Activated naive CD8-positive, alpha-beta T cell treated with anti-CD3 and anti-CD28 coated beads, Interleukin-2, amount 50 U/mL, for 24 hours (primary cell): ENCODE results near the gene CNTN6.

Experiments
- ATAC-seq: fragments of 150-1000 bp; cut with Tn5 transposase; one replicate; pipeline ENCODE4 v1.10.0; 2021
- DNase-seq: peaks from one replicate; pipeline ENCODE4 v3.0.0; 2021
- H3K27ac Mint-ChIP-seq: one replicate; pipeline ENCODE4 v1.8.0; 2021; ENCODE audit warnings: mild to moderate bottlenecking, mixed read lengths
- H3K27me3 Mint-ChIP-seq: one replicate; pipeline ENCODE4 v1.8.0; 2021; ENCODE audit warnings: mixed read lengths
- H3K36me3 Mint-ChIP-seq: one replicate; pipeline ENCODE4 v1.8.0; 2021; ENCODE audit warnings: low read depth, mixed read lengths
- H3K4me1 Mint-ChIP-seq: one replicate; pipeline ENCODE4 v1.8.0; 2021; ENCODE audit warnings: mixed read lengths
- H3K4me3 Mint-ChIP-seq: one replicate; pipeline ENCODE4 v1.8.0; 2021; ENCODE audit warnings: mild to moderate bottlenecking, moderate library complexity, mixed read lengths
- H3K9me3 Mint-ChIP-seq: one replicate; pipeline ENCODE4 v1.8.0; 2021; ENCODE audit warnings: mixed read lengths

Gene CNTN6

GRCh38 chr3:1092771-1093170, at the start of gene CNTN6:
Gene CNTN6 (plus strand): TSS chr3:1093024. CDS start chr3:1148009, 54,985 bp downstream.
- Mint-ChIP-seq H3K36me3 (no peaks in the 10 kb centered on the region), H3K4me3 (no peak within 1 kb of the TSS), H3K9me3 (peaks cover 10% of the 10 kb centered on the region), H3K27ac (no peak within 1 kb of the TSS), H3K27me3 (no peaks in the 10 kb centered on the region), H3K4me1 (no peaks in the 10 kb centered on the region)
- ATAC-seq: no peak
- no peak for DNase-seq

- DNase-seq: no peak
- no peaks in the 10 kb centered on the region for H3K4me1 Mint-ChIP-seq
- H3K27me3 Mint-ChIP-seq: no peaks in the 10 kb centered on the region
- no peak overlapping the region for H3K27ac Mint-ChIP-seq
- no peak for ATAC-seq
- no peak overlapping the region for H3K4me3 Mint-ChIP-seq
- peaks cover 38% of the 10 kb centered on the region for H3K9me3 Mint-ChIP-seq
- H3K36me3 Mint-ChIP-seq: no peaks in the 10 kb centered on the region
Observed at GRCh38 chr3:1048558-1048957, 44.3 kb upstream of the CNTN6 start.

- H3K4me1 Mint-ChIP-seq: no peaks in the 10 kb centered on the region
- no peak overlapping the region for H3K27ac Mint-ChIP-seq
- H3K36me3 Mint-ChIP-seq: no peaks in the 10 kb centered on the region
- DNase-seq: no peak
- H3K9me3 Mint-ChIP-seq: peaks cover 8% of the 10 kb centered on the region
- no peak overlapping the region for H3K4me3 Mint-ChIP-seq
- no peak for ATAC-seq
- no peaks in the 10 kb centered on the region for H3K27me3 Mint-ChIP-seq
Observed at GRCh38 chr3:1055870-1056269, 37.0 kb upstream of the CNTN6 start.

GRCh38 chr3:1056744-1057143, 36.1 kb upstream of the CNTN6 start:
- Mint-ChIP-seq H3K27me3 (no peaks in the 10 kb centered on the region), H3K36me3 (no peaks in the 10 kb centered on the region), H3K9me3 (peaks cover 8% of the 10 kb centered on the region), H3K27ac (no peak overlapping the region), H3K4me1 (no peaks in the 10 kb centered on the region), H3K4me3 (no peak overlapping the region)
- DNase-seq: no peak
- ATAC-seq: no peak

- no peak for DNase-seq
- Mint-ChIP-seq H3K4me3 (no peak overlapping the region), H3K27ac (no peak overlapping the region), H3K4me1 (no peaks in the 10 kb centered on the region), H3K9me3 (peaks cover 4% of the 10 kb centered on the region), H3K27me3 (no peaks in the 10 kb centered on the region), H3K36me3 (no peaks in the 10 kb centered on the region)
- no peak for ATAC-seq
Observed at GRCh38 chr3:1057436-1057835, 35.4 kb upstream of the CNTN6 start.

GRCh38 chr3:1068985-1069384, 23.8 kb upstream of the CNTN6 start:
- no peaks in the 10 kb centered on the region for H3K36me3 Mint-ChIP-seq

GRCh38 chr3:1072041-1072440, 20.8 kb upstream of the CNTN6 start:
- DNase-seq (no peak), ATAC-seq (no peak)
- Mint-ChIP-seq H3K36me3 (no peaks in the 10 kb centered on the region), H3K27me3 (no peaks in the 10 kb centered on the region), H3K4me1 (no peaks in the 10 kb centered on the region), H3K27ac (no peak overlapping the region), H3K9me3 (peaks cover 8% of the 10 kb centered on the region), H3K4me3 (no peak overlapping the region)

More at GRCh38 chr3:1068985-1069384, 23.8 kb upstream of the CNTN6 start:
- no peaks in the 10 kb centered on the region for H3K4me1 Mint-ChIP-seq
- no peaks in the 10 kb centered on the region for H3K27me3 Mint-ChIP-seq
- DNase-seq: no peak
- ATAC-seq: no peak
- no peak overlapping the region for H3K4me3 Mint-ChIP-seq
- H3K27ac Mint-ChIP-seq: no peak overlapping the region
- H3K9me3 Mint-ChIP-seq: peaks cover 8% of the 10 kb centered on the region

GRCh38 chr3:1079662-1080061, 13.2 kb upstream of the CNTN6 start:
- no peaks in the 10 kb centered on the region for H3K36me3 Mint-ChIP-seq
- H3K4me1 Mint-ChIP-seq: no peaks in the 10 kb centered on the region
- ATAC-seq (no peak), DNase-seq (no peak)
- H3K9me3 Mint-ChIP-seq: no peaks in the 10 kb centered on the region
- H3K4me3 Mint-ChIP-seq: no peak overlapping the region
- H3K27me3 Mint-ChIP-seq: no peaks in the 10 kb centered on the region
- no peak overlapping the region for H3K27ac Mint-ChIP-seq

- ATAC-seq (no peak), DNase-seq (no peak)
- H3K4me1 Mint-ChIP-seq: no peaks in the 10 kb centered on the region
Observed at GRCh38 chr3:1082108-1082507, 10.7 kb upstream of the CNTN6 start.

GRCh38 chr3:1087066-1087560, 5.7 kb upstream of the CNTN6 start:
- H3K9me3 Mint-ChIP-seq: peaks cover 5% of the 10 kb centered on the region
- ATAC-seq (no peak), DNase-seq (no peak)
- H3K27ac Mint-ChIP-seq: no peak overlapping the region
- H3K4me1 Mint-ChIP-seq: no peaks in the 10 kb centered on the region
- H3K36me3 Mint-ChIP-seq: no peaks in the 10 kb centered on the region
- H3K27me3 Mint-ChIP-seq: no peaks in the 10 kb centered on the region
- no peak overlapping the region for H3K4me3 Mint-ChIP-seq

More at GRCh38 chr3:1082108-1082507, 10.7 kb upstream of the CNTN6 start:
- Mint-ChIP-seq H3K9me3 (peaks cover 5% of the 10 kb centered on the region), H3K36me3 (no peaks in the 10 kb centered on the region), H3K4me3 (no peak overlapping the region), H3K27ac (no peak overlapping the region), H3K27me3 (no peaks in the 10 kb centered on the region)

GRCh38 chr3:1088503-1088902, 4.3 kb upstream of the CNTN6 start:
- ATAC-seq (no peak), DNase-seq (no peak)
- Mint-ChIP-seq H3K36me3 (no peaks in the 10 kb centered on the region), H3K27ac (no peak overlapping the region), H3K27me3 (no peaks in the 10 kb centered on the region), H3K4me1 (no peaks in the 10 kb centered on the region), H3K9me3 (peaks cover 5% of the 10 kb centered on the region), H3K4me3 (no peak overlapping the region)

GRCh38 chr3:1091286-1091685, 1.5 kb upstream of the CNTN6 start:
- peaks cover 7% of the 10 kb centered on the region for H3K9me3 Mint-ChIP-seq
- H3K36me3 Mint-ChIP-seq: no peaks in the 10 kb centered on the region
- no peaks in the 10 kb centered on the region for H3K4me1 Mint-ChIP-seq
- H3K27me3 Mint-ChIP-seq: no peaks in the 10 kb centered on the region
- DNase-seq (no peak), ATAC-seq (no peak)
- H3K27ac Mint-ChIP-seq: no peak overlapping the region
- H3K4me3 Mint-ChIP-seq: no peak overlapping the region

GRCh38 chr3:1092061-1092460, 763 bp upstream of the CNTN6 start:
- Mint-ChIP-seq H3K9me3 (peaks cover 10% of the 10 kb centered on the region), H3K36me3 (no peaks in the 10 kb centered on the region), H3K4me1 (no peaks in the 10 kb centered on the region), H3K27ac (no peak overlapping the region), H3K27me3 (no peaks in the 10 kb centered on the region), H3K4me3 (no peak overlapping the region)
- DNase-seq (no peak), ATAC-seq (no peak)

GRCh38 chr3:1093217-1093616, 393 bp downstream of the CNTN6 start:
- Mint-ChIP-seq H3K4me1 (no peaks in the 10 kb centered on the region), H3K36me3 (no peaks in the 10 kb centered on the region), H3K27me3 (no peaks in the 10 kb centered on the region), H3K27ac (no peak overlapping the region), H3K4me3 (no peak overlapping the region), H3K9me3 (peaks cover 10% of the 10 kb centered on the region)
- DNase-seq: no peak
- no peak for ATAC-seq

GRCh38 chr3:1103525-1103924, 10.7 kb downstream of the CNTN6 start:
- Mint-ChIP-seq H3K4me1 (no peaks in the 10 kb centered on the region), H3K36me3 (no peaks in the 10 kb centered on the region), H3K27ac (no peak overlapping the region), H3K9me3 (peaks cover 6% of the 10 kb centered on the region), H3K4me3 (no peak overlapping the region), H3K27me3 (no peaks in the 10 kb centered on the region)
- no peak for DNase-seq
- ATAC-seq: no peak

- ATAC-seq (no peak), DNase-seq (no peak)
- Mint-ChIP-seq H3K9me3 (peaks cover 11% of the 10 kb centered on the region), H3K4me1 (no peaks in the 10 kb centered on the region), H3K4me3 (no peak overlapping the region), H3K36me3 (no peaks in the 10 kb centered on the region), H3K27ac (no peak overlapping the region), H3K27me3 (no peaks in the 10 kb centered on the region)
Observed at GRCh38 chr3:1117843-1118473, 25.1 kb downstream of the CNTN6 start.
